HK-2 (cell line): ENCODE data around the gene ATP2C2.

ENCODE experiments used
- DNase-seq: peaks from one replicate; pipeline ENCODE4 v3.0.0-alpha.2; 2018; ENCODE audit not compliant: unreplicated experiment

The ATP2C2 gene

DNA sequence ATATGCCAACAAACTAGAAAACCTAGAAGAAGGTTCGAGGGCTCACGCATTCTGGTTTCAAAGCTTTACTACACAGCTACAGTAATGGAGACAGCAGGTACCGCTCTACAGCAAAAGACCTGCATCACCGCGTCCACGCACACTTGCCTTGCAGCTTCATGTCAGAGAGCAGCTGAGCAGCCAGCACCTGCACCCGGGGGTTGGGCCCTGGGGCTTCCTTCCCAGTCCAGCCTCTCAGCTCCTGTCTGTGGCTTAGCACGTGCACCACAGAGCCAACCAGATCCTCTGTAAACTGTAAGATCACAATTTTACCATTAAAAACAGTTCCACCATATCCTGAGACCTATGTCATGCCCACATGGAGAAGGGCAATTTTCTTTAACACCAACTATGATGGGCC, 120.8 kb downstream of the ATP2C2 start:
- no peak for DNase-seq

GRCh38 chr16:84495506-84495905, 127.2 kb downstream of the ATP2C2 start:
- DNase-seq, result no peak

DNA sequence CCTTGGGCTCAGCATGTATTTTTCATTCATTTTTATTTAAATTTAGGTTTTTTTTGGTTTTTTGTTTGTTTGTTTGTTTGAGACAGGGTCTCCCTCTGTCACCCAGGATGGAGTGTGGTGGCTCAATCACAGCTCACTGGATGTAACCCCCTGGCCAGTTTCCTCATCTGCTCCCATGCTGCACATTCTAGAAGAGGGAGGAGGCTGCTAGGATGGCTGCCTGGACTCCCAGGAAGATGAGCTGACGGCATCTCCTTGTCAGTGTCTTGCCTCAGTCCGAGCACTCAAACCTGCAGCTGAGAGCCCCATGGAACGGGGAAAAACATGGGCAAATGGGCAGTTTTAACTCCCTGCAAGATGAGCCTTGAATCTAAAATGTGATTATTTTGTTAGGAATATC, 128.7 kb downstream of the ATP2C2 start:
- no peak for DNase-seq

DNA sequence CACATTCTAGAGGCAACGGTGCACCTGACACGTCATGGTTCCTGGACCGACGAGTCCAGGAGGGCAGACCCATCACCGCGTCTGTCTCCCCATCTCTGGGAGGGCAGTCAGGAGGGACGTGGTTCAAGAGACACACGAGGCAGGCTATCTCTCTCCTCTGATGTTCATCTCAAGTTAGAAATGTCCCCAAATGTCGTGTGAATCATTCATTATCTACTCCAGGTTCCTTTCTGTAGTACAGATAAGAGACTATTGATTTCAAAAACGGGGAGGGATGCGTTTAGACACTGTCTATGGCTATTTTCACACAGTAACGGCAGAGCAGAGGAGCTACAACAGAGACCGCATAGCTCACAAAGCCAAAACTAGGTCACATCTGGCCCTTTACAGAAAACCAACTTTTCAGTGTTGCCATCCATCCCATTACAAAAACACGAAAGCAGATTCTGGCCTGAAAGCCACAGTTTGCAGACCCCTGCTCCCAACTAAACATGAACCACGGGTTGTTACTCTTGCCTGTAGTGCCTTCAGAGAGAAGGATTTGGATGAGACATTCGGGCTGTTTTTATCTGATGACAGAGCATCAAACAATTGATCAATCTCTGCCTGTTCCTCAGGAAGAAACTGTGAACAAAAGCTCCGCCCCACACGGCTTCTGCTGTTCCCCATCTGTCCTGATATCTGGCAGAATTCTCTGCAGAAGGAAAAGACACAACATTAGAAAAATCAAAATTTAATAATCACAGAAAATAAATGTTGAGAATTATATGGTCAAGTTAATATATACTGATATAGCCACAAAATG, 129.3 kb downstream of the ATP2C2 start:
- no peak for DNase-seq

- no peak for DNase-seq
These were observed 129.9 kb downstream of the ATP2C2 start for GRCh38 chr16:84498223-84498610.

- no peak for DNase-seq
These were observed 130.7 kb downstream of the ATP2C2 start for GRCh38 chr16:84498859-84499620.

DNA sequence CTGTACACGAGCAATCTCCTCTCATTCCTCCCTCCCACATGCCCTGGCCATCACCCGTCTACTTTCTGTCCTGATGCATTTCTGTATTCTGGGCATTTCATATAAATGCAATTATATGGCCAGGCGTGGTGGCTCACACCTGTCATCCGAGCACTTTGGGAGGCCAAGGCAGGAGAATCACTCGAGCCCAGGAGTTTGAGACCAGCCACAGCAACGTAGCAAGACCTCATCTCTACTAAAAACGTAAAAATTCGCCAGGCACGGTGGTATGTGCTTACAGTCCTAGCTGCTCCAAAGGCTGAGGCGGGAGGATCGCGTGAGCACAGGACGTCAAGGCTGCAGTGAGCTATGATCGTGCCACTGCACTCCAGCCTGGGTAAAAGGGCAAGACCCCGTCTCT, 131.3 kb downstream of the ATP2C2 start:
- DNase-seq, result no peak

DNA sequence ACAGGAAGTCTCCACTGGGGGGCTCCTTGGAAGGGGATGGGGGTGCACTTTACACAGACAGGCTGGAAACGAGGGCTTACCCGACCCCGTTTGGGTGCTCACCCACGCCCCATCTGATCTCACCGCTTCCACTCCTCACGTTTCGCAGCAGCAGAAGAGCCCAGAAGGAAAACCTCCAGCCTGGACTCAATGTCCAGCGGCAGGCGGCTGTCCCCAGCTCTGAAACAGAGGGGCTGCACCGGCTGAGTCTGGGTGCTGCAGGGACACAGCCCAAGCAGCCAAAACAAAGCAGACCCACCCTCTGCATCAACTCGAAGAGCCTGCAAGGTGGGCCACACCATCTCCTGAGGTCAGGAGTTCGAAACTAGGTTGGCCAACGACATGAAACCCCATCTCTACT, 132.2 kb downstream of the ATP2C2 start:
- no peak for DNase-seq

GRCh38 chr16:84501077-84501735, 132.9 kb downstream of the ATP2C2 start:
- DNase-seq, result peak; percentile 72

DNA sequence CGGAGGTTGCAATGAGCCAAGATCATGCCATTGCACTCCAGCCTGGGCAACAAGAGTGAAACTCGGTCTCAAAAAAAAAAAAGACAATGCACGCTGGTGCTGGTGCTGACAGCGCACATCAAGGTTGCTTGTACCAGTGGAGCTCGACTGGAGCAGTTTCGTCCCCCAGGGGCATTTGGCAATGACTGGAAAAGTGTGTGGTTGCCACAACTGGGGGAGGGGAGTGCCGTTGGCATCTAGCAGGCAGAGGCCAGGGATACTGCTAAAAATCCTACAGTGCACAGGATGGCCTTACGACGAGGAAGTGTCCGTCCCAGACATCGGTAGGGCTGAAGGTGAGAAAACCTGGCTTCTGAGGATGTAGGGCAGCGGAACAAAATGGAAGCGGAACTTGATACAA, 133.7 kb downstream of the ATP2C2 start:
- no peak for DNase-seq

GRCh38 chr16:84502581-84502980, 134.2 kb downstream of the ATP2C2 start:
- no peak for DNase-seq

- DNase-seq, result peak; percentile 57
These were observed 135.5 kb downstream of the ATP2C2 start for GRCh38 chr16:84503751-84504395.

- peak; percentile 99 for DNase-seq
These were observed 136.3 kb downstream of the ATP2C2 start, which contains the start of gene MEAK7 for GRCh38 chr16:84504420-84505248. Gene MEAK7 (minus strand): TSS chr16:84504659. CDS start chr16:84498086, 6,573 bp downstream.

GRCh38 chr16:84505249-84506187, 137.2 kb downstream of the ATP2C2 start:
- DNase-seq, result no peak

GRCh38 chr16:84507011-84507982, 139.0 kb downstream of the ATP2C2 start:
- DNase-seq, result no peak

DNA sequence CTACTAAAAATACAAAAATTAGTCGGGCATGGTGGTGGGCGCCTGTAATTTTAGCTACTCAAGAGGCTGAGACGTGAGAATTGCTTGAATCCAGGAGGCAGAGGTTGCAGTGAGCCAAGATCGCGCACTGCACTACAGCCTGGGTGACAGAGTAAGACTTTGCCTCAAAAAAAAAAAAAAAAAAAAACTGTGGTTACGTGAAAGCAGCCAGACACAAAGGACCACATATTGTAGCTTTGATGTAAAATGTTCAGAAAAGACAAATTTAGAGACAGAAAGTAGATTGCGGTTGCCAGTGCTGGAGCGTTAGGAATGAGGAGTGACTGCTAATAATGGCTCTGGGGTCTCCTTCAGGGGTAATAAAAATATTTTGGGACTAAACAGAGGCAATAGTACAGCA, 140.2 kb downstream of the ATP2C2 start:
- DNase-seq, result no peak

- no peak for DNase-seq
These were observed 141.0 kb downstream of the ATP2C2 start for GRCh38 chr16:84509032-84509950.
